GM21367 (cell line): ENCODE results near the gene SERPINF2.
"Not testable (repeated sequence)": the region's sequence is repeated elsewhere in the genome, so short reads cannot be mapped to it uniquely, and the experiment has no call there.

Experiments used
- ATAC-seq: cut with Tn5 transposase; IDR thresholded peaks from one replicate; pipeline ENCODE4 v1.9.1; 2021; ENCODE audit not compliant: unreplicated experiment

SERPINF2 gene

GRCh38 chr17:1762233-1762900 lies 19.7 kb downstream of the SERPINF2 start:
- ATAC-seq, result no peak

DNA sequence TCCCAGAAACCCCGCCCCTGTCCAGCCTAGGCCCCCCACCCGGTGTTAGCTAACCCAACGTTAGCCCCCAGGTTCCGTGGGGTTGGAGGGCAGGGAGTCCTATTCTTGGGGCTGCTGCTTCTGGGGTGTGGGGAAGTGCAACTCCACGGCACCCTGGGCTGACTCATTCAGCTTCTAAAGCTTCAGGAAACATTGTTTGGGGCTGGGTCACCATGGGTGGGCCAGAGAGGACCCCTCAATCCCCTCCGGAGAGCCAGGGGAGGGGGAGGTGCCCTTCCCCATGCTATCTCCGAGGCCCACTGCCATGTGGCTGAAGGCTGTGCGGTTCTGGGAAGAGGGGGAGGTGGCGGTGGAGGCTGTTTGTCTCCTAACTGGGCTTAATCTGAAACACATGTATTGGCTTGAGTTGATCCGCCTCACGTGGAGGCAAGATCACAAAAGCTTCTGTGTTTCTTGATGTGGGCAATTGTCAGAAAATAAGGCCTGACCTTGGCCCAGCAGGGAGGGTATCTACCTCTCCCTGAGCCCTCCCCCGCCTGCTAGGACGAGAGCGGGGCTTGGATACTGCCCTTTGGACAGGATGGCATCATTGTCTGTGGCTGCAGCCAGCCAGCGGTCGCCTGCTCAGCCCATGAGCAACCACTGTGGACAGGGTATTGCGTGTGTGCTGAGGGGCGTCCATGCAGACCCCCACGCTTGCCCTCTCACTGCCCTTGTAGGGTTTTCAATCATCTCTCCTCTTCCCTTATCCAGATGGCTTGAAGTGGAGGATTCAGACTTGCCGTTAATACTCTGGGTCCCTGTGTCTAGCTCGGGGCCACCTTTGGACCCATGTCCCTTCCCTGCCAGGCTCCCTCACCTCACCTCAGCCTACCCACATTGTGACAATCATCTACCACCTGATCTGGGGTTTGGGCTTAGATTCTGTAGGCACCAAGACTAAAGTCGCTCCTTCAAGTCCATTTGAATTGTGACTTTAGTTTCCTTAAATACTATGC lies 20.5 kb downstream of the SERPINF2 start:
- no peak for ATAC-seq

DNA sequence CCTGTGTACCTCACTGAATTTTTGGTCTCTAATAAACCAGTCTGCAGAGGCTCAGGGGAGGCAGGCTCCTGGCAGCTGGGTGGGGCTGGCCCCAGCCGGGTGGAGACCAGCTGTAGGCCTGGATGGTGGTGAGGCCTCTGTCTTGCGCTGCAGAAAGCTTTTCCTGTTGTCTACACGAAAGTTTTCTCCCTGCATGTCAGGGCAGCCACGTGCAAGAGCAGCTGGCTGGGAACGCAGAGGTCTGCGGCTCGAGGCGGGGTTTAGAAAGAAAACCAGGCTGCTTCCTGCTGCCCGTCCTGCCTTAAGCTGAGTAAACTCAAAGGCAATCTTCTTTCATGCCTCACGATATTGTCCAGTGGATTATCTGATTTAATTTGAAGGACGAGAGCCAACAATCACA lies 21.6 kb downstream of the SERPINF2 start:
- no peak for ATAC-seq

- not testable (repeated sequence) for ATAC-seq
Measured at GRCh38 chr17:1764705-1765104, 22.0 kb downstream of the SERPINF2 start.

- no peak for ATAC-seq
Measured at GRCh38 chr17:1765576-1765975, 22.9 kb downstream of the SERPINF2 start.

- no peak for ATAC-seq
Measured at GRCh38 chr17:1766382-1767135, 23.9 kb downstream of the SERPINF2 start.

- no peak for ATAC-seq
Measured at GRCh38 chr17:1767358-1767757, 24.7 kb downstream of the SERPINF2 start.

DNA sequence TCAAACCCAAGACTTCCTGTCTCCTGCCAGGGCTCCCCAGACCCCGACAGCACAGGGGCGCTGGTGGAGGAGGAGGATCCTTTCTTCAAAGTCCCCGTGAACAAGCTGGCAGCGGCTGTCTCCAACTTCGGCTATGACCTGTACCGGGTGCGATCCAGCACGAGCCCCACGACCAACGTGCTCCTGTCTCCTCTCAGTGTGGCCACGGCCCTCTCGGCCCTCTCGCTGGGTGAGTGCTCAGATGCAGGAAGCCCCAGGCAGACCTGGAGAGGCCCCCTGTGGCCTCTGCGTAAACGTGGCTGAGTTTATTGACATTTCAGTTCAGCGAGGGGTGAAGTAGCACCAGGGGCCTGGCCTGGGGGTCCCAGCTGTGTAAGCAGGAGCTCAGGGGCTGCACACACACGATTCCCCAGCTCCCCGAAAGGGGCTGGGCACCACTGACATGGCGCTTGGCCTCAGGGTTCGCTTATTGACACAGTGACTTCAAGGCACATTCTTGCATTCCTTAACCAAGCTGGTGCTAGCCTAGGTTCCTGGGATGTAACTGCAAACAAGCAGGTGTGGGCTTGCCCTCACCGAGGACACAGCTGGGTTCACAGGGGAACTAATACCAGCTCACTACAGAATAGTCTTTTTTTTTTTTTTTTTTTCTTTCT lies 27.3 kb downstream of the SERPINF2 start:
- ATAC-seq, result no peak

GRCh38 chr17:1773000-1773695 lies 30.5 kb downstream of the SERPINF2 start:
- ATAC-seq, result not testable (repeated sequence)

- ATAC-seq, result no peak
Measured at GRCh38 chr17:1773696-1774181, 31.1 kb downstream of the SERPINF2 start.

DNA sequence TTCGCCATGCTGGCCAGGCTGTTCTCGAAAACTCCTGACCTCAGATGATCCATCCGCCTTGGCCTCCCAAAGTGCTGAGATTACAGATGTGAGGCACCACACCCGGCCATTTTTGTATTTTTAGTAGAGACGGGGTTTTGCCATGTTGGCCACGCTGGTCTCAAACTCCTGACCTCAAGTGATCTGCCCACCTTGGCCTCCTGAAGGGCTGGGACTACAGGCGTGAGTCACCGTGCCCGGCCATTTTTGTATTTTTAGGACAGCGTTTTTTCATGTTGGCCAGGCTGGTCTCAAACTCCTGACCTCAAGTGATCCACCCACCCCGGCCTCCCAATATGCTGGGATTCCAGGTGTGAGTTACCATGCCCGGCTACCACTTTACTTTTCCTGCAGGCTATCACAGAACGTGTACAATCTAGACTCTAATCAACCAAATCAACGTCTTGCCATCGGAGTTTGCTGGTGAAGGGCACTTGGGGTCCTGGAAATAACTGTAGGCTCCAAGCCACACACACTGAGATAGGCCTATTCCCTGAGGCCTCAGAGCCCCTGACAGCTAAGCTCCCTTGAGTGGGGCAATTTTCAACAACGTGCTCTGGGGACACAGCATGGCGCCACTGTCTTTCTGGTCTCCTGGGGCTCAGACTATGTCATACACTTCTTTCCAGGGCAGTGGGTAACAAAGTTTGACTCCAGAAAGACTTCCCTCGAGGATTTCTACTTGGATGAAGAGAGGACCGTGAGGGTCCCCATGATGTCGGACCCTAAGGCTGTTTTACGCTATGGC lies 31.9 kb downstream of the SERPINF2 start:
- ATAC-seq, result no peak

DNA sequence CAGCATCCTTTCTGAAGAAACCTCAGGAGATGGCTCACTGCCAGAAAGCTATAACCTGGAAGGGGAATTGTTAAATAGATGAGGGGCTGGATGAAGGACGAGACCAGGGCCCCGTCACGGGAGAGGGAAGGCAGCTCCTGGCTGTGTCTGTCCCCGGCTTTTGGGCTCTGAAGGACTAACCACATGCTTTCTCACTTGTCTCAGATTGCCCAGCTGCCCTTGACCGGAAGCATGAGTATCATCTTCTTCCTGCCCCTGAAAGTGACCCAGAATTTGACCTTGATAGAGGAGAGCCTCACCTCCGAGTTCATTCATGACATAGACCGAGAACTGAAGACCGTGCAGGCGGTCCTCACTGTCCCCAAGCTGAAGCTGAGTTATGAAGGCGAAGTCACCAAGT lies 33.7 kb downstream of the SERPINF2 start:
- no peak for ATAC-seq

DNA sequence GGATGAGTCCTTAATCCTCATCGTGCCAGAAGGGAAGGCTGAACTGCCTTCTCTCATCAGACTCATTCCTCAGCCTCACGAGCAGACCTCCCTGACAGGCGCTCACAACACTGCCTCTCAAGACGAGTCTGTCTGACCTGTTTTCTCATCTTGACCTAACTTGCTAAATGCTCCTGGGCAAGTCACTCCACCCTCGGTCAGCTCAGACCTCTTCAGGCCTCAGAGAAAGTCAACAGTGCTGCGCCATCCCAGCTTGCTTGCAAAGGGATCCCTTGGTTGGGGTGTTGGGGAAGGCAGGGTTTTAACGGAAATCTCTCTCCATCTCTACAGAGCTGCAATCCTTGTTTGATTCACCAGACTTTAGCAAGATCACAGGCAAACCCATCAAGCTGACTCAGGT lies 34.2 kb downstream of the SERPINF2 start:
- ATAC-seq, result no peak

DNA sequence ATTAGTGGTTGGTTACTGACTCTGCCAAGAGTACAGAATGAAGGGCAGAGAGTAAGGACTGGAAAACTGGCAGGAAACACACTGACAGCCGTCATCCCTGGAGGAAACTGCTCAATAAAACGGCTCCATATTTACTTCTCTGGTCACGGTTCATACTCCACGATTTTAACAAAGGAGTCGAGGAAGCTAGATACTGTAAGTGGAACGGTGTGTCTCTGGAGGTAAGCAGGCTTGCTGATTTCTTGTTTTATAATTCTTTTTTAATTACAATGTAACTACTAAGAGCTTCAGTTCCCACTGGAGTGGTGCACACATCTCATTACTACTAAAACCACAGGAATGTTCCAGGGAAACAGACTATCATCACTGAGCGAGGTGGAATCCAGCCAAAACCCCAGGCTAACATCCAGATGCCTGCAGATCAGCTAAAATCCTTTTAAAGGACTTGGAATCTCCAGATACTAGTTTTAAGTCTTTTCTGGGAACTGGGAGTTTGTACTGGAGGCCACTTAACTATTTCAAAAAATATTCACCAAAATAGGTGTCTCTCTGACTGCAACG lies 37.0 kb downstream of the SERPINF2 start:
- no peak for ATAC-seq

DNA sequence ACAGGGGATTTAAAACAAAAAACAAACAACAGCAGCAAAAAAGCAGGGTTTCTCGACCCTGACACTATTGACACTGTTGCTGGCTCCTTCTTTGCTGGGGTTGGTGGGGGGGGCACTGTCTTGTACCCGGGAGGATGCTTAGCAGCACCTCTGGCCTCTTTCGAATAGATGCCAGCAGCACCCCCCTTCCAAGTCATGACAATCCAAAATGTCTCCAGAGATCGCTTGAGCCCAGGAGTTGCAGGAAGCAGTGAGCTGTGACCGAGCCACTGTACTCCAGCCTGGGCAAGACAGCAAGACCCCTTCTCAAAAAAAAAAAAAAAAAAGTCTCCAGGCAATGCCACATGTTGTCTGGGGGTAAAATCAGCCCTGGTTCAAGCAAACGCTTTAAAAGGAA lies 39.5 kb downstream of the SERPINF2 start:
- no peak for ATAC-seq

GRCh38 chr17:1783271-1783670 lies 40.6 kb downstream of the SERPINF2 start:
- no peak for ATAC-seq

DNA sequence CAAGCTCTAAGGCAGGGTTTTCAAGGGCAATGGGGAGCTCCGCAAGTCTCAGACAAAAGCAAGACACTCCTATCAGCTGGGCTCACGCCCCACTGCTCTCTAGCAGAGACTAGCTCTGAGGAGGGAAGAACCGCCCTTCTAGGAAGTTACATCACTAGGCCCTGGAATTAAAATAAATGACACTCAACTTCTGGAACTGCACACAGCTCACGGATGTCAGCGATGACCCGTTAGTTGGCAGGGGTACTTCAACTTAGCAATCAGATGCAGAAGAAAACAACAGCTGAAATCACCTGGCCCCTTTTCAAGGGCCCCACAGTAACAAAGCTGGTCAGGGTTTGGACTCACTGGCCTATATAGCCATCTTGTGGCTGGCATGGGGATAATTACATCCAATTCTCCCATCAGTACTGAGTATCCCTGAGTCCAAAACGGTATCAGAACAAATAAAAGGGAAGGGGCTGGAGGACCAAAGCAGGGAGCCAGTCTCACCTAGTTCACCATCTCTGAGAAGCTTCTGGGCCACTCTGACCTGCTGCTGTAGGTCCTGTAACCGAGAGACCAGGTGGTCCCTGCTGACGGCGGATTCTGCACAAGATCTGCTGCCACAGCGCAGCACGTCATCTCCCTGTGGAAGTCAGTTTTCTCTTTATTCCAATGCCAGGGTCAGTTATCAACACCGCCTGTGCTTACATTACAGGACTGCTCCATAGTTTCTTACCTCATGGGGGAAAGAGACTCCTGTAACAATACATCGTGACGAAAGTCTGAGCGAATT lies 41.4 kb downstream of the SERPINF2 start:
- no peak for ATAC-seq

- no peak for ATAC-seq
Measured at GRCh38 chr17:1785930-1786329, 43.3 kb downstream of the SERPINF2 start.
